ENCODE results near the gene TMEM243.

- TF ChIP-seq POLR2A (IDR thresholded peaks at IDR 0.05; ENCODE audit: low read depth, low read length) (no peak), MLLT1 (IDR thresholded peaks at IDR 0.05) (no peak)
Measured at GRCh38 chr7:87212498-87212897, 7.0 kb downstream of the TMEM243 start.

Measured in GM12878 (cell line).